HG03039 (cell line): ENCODE results near the gene CNPY3.
"Not testable (repeated sequence)": the region's sequence is repeated elsewhere in the genome, so short reads cannot be mapped to it uniquely, and the experiment has no call there.

Experiments used
- ATAC-seq: cut with Tn5 transposase; IDR thresholded peaks from one replicate; pipeline ENCODE4 v1.9.1; 2021; ENCODE audit warnings: mild to moderate bottlenecking, moderate library complexity; ENCODE audit not compliant: unreplicated experiment

CNPY3 gene

DNA sequence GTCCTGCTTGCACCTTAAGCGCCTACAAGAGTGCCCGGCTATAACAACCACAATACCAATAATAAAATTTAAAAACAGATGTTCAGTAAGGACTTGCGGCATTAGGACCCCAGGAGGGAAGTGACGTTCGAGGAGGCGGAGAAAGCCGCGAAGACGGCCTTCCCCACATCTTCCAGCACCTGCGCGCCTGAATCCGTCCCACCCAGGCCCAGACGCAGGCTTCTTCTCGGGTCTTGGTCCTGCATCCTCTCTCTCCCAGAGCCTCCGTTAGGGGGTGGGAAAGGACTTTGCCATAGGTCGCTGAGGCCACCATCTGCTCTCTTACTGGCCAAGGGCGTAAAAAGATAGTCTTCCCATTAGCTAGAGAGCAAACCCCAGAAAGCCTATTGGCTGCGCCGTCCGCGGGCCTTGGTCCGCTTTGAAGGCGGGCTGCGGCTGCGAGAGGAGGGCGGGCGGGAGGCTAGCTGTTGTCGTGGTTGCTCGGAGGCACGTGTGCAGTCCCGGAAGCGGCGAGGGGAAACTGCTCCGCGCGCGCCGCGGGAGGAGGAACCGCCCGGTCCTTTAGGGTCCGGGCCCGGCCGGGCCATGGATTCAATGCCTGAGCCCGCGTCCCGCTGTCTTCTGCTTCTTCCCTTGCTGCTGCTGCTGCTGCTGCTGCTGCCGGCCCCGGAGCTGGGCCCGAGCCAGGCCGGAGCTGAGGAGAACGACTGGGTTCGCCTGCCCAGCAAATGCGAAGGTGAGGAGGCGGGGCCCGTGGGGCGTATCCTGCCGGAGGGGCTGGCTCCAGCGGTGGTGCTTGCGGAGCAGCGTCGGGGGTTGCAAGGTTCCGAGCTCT is at the start of gene CNPY3:
TSS of gene CNPY3 (plus strand) at position 495 of the 835 bp plus-strand sequence. CDS start at position 586, 91 bp downstream.
- ATAC-seq, result peak; percentile 66

DNA sequence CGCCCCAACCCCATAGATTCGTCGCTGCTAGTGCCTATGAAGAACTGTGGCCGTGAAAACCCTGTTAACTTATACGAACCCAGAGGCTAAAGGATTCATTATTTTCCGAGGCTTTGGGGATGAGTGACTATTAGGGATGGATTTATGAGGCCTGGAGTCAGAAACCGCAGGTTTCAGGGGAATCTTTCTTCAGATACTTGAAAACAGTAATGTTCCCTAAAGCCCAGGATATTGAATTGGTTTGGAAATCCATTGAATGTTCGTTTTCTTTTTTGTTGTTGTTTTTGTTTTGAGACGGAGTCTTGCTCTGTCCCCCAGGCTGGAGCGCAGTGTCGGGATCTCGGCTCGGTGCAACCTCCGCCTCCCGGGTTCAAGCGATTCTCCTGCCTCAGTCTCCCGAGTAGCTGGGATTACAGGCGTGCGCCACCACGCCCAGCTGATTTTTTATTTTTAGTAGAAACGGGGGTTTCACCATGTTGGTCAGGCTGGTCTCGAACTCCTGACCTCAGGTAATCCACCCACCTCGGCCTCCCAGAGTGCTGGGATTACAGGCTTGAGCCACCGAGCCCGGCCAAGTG is 49.0 kb upstream of the CNPY3 start:
- ATAC-seq, result not testable (repeated sequence)

- ATAC-seq, result not testable (repeated sequence)
Observed at GRCh38 chr6:42880871-42881270, 48.4 kb upstream of the CNPY3 start.

DNA sequence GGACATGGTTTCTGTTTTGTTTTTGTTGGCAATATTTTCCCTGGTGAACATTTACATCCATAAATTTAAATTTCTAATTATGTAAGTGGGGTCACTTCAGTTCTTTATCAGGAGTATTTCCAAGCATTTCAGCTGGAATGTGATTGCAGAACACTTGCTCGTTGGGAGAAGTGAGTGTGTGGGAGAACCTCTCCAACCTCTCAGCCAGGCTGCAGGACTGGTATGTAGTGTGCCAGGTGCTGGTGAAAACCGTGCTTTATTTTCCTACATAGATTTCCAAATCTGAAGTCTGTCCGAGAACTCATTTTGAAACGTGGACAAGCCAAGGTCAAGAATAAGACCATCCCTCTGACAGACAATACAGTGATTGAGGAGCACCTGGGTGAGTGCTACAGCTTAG is 43.6 kb upstream of the CNPY3 start:
- ATAC-seq, result no peak

GRCh38 chr6:42888201-42888600 is 41.1 kb upstream of the CNPY3 start:
- ATAC-seq, result not testable (repeated sequence)

GRCh38 chr6:42889815-42890214 is 39.5 kb upstream of the CNPY3 start:
- no peak for ATAC-seq

GRCh38 chr6:42890311-42891198 is 38.7 kb upstream of the CNPY3 start:
- peak; percentile 86 for ATAC-seq

- no peak for ATAC-seq
Observed at GRCh38 chr6:42891199-42891722, 38.0 kb upstream of the CNPY3 start.

GRCh38 chr6:42894041-42894828 is 35.0 kb upstream of the CNPY3 start:
- not testable (repeated sequence) for ATAC-seq

DNA sequence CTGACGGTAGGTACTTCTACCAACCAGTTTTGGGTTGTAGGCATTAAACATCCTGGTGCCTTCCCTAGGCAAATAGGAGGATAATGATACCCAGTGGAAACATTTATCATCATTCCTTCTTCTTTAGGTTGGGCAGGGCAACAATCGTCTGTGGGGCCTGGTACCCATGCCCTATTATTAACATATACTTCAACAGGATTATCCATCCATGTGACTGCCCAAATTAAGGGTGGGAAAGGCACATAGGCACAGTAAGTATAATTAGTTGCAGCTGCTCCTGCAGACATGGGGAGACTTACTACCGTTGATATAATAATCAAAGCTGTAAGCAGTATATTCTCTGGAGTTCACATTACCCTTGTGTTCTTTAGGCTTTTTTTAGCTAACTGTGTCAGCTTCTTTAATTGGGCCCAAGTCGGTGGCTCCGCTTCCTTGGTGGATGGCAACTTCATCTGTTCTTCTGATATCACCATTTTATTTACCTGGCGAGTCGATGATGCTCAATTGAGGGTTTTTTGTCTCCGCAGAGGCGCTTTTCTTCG is 33.0 kb upstream of the CNPY3 start:
- no peak for ATAC-seq

GRCh38 chr6:42898891-42899361 is 30.4 kb upstream of the CNPY3 start:
- no peak for ATAC-seq

DNA sequence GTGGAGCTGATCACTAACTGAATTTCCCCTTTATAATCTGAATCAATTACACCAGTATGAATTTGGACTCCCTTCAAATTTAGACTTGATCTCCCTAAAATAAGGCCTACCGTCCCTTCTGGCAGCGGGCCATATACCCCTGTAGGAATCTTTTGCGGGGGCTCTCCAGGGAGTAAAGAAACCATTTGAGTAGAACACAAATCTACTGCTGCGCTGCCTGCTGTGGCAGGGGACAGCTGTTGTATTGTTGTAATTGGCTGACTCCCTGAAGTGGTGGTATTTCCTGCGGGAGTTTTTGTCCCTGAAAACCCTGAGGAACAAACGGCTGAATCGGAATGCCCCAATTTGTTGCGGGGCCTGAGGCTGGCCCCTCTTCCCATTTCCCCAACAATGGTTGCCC is 29.4 kb upstream of the CNPY3 start:
- ATAC-seq, result no peak

DNA sequence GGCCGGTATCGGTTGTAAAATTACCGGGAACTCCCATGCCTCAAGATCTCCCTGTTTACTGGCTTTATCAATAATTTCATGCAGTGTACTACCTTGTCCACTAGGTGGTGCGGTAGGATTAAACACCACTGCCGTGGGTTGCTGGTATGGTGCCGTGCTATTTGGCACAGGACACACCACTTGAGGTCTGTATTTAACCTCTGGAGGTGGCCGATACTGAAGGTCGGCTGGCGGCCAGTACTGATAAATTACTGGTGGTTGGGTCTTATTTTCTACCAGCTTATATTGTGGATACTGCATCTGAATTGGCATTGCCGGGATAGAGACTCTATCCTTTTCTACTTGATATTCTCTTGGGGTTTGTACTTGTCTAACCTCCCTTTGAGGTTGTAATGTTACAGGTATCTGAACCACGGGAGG is 27.7 kb upstream of the CNPY3 start:
- no peak for ATAC-seq

DNA sequence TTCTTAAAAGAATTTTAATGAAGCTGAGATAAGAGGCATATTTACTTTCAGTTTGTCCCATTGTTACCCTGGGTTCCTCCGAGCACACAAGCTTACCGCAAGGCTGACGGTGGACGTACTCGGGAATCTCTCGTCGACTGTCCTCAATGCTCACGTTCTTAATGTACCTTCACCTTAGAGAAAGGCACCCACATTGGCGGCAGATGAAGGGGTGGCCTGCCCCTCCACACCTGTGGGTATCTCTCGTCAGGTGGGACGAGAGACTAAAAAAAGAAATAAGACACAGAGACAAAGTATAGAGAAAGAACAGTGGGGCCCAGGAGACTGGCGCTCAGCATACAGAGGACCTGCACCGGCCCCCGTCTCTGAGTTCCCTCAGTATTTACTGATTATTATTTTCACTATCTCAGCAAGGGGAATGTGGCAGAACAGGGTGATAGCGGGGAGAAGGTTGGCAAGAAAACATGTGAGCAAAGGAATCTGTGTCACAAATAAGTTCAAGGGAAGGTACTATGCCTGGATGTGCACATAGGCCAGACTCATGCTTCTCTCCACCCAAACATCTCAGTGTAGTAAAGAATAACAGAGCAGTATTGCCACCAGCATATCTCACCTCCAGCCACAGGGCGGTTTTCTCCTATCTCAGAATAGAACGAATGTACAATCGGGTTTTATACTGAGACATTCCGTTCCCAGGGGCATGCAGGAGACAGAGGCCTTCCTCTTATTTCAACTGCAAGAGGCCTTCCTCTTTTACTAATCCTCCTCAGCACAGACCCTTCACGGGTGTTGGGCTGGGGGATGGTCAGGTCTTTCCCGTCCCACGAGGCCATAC is 26.6 kb upstream of the CNPY3 start:
- not testable (repeated sequence) for ATAC-seq

DNA sequence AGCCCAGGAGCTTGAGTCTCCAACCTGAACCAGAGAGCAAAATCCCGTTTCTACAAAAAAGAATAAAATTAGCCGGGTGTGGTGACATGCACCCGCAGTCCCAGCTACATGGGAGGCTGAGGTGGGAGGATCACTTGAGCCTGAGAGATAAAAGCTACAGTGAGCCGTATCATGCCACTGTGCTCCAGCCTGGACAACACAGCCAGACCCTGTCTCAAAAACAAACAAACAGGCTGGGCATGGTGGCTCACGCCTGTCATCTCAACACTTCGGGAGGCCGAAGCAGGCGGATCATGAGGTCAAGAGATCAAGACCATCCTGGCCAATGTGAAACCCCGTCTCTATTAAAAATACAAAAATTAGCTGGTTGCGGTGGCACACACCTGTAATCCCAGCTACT is 24.8 kb upstream of the CNPY3 start:
- no peak for ATAC-seq

DNA sequence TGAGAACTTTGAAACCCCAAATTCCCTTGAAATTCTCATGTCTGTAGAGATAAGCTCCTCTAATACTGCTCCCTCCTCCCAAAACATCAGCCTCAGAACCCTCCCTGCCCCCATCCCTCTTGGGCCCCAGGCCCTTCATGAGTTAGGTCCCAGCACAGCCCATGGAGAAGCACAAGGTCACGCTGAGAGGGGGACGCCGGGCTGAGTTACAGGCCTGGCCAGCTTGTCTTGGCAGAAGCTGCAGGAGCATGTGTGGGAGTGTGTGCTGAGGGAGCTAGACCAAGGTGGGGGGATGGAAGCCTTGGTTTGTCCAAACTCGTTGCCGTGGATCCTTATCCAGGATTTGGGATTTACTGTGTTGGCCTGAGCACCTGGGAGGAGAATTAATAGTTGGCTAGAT is 21.9 kb upstream of the CNPY3 start:
- no peak for ATAC-seq

DNA sequence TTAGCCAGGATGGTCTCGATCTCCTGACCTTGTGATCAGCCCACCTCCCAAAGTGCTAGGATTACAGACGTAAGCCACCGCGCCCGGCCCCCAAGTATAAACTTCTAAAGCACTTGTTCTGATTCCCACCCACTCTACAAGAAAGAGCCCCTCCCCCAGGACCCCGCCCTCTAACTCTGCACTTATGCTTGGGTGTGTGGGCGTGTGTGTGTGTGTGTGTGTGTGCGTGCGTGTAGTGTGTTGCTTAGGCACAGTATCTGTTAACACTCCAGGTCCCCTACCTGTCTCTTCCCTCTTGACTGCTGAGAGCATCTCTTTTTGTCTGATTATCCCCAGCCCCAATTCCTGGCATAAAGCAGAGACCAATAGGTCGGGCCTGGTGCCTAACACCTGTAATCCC is 19.4 kb upstream of the CNPY3 start:
- ATAC-seq, result no peak

- no peak for ATAC-seq
Observed at GRCh38 chr6:42911171-42912021, 17.9 kb upstream of the CNPY3 start.
